HG03571 (cell line): ENCODE measurements around the gene MLXIP.
A peak's percentile ranks its signal among the peaks of the same experiment; 100 is the strongest.
"Not testable (repeated sequence)": the region's sequence is repeated elsewhere in the genome, so short reads cannot be mapped to it uniquely, and the experiment has no call there.

Experiments
- ATAC-seq: cut with Tn5 transposase; IDR thresholded peaks from one replicate; pipeline ENCODE4 v1.9.1; 2021; ENCODE audit not compliant: unreplicated experiment

Gene MLXIP

DNA sequence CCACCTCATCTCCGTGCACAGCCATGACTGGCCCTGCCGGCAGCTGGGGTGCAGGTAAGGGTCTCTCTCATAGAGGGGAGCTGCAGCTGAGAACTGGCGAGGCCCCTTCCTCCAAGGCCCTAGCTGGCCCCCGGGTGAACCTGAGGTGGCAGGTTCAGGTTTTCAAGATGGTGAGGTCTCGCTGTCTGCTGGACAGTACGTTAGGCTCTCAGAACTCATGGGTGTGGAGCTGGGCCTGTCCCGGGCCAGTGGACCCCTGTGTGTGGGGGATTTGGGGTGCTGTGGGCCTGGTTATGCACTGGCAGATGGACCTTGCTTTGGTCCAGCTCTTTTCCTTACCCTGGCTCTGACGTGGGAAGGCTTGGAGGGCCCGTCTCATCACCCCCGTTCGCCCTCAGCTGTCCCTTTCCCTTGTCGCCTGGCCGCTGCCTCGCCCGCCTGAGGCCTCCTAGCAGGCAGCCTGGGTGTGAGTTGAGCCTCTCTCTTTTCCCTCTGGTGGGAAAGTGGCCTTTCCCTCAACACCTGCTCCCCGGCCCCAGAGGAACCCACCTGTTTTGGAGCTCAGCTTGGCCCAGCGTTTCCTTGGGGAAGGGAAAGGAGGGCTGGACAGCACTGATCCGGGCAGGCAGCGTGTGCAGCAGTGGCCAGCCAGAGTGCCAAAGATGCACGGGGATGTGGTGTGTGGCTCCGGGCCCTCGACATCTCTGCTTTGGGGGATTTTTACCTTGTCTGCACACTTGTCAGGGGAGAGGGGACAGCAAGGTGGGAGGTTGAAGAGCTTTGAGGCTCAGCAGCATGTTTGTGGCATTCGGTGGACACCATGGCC lies 67.2 kb downstream of the MLXIP start:
- no peak for ATAC-seq

DNA sequence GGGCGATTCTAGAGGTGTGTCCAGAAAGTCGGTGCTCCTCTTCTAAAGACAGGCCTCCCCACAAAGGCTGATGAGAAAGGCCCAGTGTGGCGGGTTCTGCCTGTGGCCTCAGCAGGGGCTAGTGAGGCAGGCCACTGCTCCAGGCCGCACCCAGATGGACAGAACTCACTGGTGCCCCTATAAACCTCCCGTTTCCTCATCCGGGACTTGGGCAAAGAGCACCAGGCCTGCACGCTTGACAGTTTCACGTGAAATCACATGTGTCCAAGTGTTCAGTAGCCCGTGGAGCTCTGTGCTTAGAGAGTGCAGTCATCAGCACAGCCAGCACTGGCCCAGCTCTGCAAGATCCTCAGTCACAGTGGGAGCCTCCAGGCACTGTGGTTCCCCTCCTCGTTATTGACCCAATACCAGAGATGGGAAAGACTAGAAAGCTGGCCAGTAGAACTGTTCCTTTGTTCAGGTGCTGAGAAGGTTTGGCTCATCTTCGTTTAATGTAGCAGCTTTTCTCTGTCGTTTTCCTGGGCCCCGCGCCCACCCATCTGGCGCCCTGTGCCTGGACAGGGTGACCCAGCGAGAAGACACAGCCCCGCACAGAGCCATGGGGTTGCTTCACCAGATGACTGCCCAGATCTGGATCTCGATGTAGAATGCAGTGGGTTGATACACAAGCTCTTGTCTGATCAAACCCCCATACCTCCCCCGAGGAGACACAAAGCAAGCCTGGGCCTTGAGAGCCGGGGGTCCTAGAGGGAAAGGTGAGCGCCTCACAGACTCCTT lies 69.1 kb downstream of the MLXIP start:
- no peak for ATAC-seq

DNA sequence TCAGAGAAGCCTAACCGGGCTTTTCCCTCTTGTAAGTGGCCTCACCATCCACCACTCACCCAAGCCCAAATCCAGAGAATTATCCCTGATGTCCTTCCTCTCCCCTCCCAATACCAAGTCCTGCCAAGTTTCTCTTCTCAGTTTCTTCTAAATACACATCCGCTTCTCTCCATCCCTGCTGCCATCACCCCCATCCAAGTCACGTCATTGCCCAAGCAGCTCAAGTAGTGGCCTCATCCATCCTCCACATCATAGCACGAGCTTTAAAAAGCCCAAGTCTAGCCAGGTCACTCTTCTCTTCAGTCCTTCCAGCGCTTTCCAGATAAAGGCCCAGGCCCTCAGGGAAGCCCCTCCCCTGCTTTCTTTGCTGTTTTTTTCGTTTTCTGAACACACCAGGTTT lies 70.1 kb downstream of the MLXIP start:
- ATAC-seq, result no peak

DNA sequence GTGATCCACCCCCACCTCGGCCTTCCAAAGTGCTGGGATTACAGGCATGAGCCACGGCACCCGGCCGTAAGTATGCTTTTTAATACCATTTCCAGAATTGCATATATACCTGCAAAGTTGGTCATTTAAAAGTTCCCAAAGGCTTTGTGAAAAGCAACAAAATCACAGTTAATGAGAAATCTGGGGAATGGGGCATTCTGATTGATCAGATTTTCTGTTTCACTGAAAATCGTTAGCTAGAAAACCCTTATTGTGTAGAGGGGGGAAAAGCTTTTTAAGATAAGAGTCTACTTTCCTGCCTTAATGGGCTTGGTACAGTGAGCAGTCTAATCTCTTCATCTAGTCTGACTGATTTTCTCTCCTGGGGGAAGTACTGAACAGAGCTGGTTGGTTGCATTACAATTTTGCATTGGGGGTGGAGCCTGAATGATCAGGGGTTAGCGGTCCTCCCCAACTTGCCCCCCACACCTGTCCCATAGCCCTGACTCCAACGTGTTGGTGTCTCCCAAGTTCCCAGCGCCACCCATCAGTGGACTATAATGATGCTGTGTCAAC lies 71.6 kb downstream of the MLXIP start:
- ATAC-seq, result no peak

DNA sequence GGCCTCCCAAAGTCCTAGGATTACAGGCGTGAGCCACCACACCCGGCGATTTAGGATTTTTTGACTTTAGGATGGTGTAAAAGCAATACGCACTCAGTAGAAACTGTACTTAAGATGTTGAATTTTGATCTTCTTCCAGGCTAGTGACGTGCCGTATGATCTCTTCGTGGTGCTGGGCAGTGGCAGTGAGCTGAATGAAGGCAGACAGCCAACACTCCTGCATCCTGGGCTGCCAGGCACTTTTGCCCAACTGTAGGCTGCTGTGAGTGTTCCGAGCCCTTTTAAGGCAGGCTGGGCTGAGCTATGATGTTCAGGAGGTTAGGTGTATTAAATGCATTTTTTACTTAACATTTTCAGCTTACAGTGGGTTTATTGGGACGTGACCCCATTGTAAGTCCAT lies 74.2 kb downstream of the MLXIP start:
- ATAC-seq, result no peak

DNA sequence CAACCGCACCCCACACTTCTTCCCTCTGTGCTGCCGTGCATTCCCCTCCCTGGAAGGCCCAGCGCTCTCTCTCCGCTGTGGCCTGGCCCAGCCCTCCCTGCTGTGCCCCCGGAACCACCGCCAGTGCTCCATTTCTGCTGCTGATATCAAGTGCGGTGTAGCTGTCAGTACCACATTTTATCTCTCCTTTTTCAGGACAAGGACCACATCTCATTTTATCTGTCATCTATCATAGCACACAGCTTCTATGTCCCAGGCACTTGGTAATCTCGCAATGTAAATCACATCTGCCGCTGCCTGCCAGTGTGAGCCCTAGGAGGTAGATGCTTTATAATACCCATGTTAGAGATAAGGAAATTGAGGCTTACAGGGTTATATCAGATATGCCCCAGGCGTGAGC lies 77.1 kb downstream of the MLXIP start:
- ATAC-seq, result no peak

DNA sequence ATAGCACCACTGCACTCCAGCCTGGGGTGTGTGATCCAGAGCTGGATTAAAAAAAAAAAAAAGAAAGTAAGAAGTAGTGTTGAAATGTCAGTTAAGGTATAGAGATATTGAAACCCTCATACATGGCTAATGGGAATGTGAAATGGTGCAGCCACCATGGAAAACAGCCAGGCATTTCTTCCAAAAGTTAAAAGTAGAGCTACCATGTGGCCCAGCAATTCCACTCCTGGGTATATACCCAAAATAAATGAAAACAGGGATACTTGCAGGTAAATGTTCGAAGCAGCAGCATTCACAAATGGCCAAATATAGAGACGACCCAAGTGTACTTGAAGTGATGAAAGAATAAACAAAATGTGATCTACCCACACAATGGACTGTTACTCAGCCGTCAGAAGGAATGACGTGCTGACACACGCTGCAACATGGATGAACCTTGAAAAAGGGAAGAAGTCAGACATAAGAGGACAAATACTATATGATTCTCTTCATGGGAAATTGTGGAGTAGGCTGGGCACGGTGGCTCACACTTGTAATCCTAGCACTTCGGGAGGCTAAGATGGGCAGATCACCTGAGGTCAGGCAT lies 80.2 kb downstream of the MLXIP start:
- ATAC-seq, result no peak

DNA sequence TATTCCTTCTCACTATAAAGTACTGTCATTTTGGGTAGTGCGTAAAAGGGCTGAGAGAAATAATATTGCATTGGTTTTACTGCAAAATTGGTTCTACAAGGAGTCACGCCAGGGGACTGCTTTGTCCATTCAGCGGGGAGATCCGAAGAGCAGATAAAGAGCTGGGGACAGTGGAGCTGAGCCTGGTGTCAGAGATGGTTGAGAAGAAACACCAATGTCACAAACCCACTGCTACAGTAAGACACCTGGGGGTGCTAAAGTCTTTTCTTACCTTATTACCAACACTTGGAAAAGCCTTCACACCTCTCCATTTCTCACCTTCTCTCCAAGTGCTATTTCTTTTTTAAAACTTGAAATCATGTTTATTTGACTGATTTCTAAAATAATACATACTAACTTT lies 81.3 kb downstream of the MLXIP start:
- no peak for ATAC-seq

DNA sequence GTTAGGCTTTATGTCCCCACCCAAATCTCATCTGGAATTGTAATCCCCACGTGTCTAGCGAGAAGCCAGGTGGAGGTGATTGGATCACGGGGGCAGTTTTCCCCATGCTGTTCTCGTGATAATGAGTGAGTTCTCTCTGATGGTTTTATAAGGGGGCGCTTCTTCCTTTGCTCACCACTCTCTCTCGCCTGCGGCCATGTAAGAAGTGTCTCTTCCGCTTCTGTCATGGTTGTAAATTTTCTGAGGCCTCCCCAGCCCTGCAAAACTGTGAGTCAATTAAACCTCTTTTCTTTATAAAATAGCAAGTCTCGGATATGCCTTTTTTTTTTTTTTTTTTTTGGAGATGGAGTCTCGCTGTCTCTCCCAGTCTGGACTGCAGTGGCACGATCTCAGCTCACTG lies 82.2 kb downstream of the MLXIP start:
- ATAC-seq, result no peak

DNA sequence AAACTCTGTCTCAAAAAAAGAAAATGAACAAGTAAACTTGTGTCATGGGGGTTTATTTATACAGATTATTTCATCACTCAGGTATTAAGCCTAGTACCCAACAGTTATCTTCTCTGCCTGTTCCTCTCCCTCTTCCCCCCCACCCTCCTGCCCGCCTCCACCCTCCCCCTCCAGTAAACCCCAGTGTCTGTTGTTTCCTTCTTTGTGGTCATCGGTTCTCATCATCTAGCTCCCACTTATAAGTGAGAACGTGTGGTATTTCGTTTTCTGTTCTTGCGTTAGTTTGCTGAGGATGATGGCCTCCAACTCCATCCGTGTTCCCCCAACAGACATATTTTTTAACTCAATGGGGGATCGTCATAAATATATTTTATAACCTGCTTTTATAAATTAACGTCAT lies 83.1 kb downstream of the MLXIP start:
- no peak for ATAC-seq

DNA sequence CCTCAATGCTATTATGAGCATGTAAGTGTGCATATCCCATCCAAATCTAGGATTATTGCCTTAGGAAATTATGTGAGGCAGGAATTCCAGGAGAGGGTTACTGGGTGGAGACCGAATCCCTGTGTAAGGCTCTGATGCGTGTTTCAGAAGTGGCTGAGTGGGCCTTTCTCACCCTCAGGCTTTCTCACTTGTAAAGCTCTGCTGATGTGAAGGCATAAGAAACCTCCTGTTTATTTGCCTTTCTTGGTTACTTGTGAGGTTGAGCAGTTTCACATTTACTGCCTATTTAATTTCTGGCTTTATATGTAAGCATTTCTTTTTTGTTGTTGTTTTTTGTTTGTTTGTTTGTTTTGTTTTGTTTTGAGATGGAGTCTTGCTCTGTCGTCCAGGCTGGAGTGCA lies 84.4 kb downstream of the MLXIP start:
- ATAC-seq, result no peak

DNA sequence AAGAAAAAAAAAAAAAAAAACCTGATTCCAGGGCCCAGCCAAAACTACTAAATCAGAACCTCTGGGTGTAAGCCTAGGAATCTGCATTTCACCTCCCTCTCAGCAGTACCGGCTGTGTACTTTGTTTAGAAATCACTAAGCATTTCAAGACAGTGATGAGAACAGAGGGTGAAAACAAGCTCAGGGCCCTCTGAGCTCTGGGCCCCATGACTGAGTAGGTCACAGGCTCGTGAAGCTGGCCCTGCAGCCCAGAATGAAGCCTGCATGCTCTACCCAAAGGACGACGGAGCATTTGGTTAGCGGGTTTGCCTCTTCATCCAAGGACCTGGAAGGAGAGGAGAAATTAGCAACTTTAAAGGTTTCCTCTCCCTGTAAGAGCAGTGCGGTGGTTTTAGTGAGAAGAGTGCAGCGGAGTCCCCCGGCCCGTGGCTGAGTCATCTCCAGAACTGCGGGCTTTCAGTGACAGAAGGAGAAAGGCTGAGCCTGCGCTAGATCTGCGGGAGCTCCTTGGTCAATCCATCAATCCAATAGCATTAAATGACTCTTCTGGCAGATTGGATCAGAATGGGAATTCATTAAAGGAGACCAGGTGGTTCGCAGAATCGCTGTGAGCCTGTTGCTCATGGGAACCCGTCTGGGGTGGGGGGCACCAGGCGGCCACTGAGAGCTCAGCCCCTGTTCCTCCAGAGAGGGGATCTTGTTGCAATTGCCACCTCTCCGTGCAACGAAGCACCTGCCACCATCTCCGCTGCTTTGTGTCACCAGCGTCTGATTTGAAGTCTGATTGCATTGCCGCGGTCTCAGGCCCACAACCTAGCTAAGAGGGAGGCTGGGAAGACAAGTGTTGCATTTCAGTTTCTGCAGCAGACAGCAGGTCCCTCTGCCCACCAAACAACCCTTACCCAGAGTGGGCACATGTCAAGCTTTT lies 88.1 kb downstream of the MLXIP start:
- ATAC-seq, result peak; percentile 59

DNA sequence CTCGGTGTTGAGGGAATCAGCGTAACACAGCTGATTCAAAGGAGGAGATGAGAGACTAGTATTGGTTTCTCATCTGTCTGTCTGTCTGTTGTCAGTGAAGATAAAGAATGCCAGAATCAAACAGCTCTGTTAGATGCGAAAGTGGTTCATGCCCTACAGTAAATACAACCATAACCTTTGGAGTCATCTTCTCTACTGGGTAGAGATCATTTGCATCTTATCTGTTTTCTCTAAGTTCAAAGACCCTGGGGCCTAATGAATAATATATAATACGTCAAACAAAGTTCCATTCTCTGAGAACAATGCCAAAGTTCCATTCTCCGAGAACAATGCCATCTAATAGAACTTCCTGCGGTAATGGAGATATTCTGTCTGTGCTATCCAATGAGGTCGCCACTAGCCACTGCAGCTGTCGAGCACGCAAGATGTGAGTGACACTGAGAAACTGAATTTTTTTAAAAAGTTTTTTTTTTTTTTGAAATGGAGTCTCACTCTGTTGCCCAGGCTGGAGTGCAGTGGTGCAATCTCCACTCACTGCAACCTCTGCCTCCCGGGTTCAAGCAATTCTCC lies 88.9 kb downstream of the MLXIP start:
- ATAC-seq, result no peak

DNA sequence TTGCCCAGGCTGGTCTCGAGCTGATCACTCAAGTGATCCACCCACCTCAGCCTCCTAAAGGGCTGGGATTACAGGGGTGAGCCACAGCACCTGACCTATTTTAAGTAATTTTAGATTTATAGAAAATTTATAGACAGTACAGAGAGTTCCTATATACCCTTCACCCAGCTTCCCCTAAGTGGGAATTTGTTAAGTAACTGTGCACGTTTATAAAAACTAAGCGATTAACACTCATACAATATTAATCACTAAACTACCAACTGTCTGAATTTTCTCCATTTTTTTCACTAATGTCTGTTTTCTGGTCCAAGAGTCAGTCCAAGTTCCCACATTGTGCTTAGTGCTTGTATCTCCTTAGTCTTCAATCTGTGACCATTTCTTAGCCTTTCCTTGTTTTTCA lies 89.9 kb downstream of the MLXIP start:
- no peak for ATAC-seq

DNA sequence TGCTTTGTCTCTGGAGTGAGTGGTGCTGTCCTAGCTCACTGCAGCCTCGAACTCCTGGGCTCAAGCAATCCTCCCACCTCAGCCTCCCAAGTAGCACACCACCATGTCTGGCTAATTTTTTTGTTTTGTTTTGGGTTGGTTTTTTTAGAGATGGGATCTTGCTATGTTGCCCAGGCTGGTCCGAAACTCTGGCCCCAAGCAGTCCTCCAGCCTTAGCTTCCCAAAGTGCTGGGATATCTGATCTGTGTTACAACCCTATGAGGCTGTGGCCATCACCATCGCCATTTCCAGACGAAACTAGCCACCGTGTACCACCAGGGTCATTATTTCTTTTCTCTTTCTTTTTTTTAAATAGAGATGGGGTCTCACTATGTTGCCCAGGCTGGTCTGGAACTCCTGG lies 92.8 kb downstream of the MLXIP start:
- ATAC-seq, result no peak

DNA sequence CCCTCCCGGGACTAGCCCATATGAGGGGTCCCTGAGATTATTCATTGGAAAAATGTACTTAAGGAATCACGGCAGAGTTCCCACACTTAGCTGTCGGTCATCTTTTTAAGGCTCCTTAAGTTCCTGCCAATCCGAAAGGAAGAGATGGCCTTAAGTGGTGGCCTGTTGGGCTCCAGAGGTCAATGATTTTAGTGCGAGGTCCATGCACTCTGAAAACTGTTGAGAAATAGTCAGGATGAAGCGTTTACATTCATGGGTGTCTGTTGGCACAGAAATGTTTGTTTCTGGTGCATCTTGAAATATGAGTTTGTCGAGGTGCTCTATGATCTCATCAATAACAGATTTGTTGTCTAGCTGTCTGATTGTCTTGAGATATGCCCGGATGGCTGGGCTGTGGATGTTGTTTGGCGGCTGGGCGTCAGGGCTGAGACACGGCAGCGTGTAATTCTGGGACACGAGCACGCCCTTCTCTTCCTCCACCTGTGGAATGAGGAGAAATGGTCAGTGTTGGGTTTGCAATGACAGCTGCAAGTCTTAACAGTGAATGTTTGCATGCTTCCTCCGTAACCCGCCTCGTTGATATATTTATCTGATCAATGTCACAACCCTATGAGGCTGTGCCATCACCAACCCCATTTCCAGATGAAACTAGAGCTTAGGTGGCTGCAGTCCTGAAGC lies 93.8 kb downstream of the MLXIP start:
- no peak for ATAC-seq

DNA sequence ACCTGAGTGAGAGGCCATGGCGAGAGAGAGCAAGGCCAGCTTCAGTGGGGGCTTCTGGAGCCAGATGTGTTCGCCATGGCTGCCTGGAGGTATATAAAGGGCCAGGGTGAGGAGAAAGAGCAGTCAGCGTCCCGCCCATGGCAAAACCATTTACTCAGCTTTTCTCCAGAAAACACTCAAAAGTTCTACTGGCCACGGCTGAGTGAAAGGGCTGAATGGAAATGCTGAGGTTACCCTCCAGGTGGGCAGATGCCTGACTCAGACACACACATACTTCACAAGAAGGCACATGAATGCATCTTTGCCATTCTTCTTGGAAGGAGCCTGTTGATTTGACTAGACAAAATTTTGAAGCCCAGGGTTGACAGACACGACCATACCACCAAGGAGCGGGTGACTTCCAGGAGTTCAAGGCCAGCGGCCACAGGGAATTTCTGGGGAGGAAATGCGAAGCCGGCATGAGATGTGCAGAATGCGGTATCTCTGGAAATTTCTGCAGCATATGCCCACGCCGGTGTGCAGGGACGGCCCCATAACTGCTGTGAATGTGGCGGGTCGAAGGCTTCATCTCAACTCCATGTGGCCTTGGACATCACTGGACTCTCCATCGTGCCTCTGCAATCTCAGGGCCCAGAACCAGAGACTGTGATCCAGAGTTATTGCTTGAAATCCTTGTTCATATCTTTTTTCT lies 95.7 kb downstream of the MLXIP start, which contains the start of gene IL31:
Gene IL31 (minus strand): TSS at position 67 of the 691 bp plus-strand sequence. CDS start 49 bp downstream, at position 18.
- no peak for ATAC-seq

DNA sequence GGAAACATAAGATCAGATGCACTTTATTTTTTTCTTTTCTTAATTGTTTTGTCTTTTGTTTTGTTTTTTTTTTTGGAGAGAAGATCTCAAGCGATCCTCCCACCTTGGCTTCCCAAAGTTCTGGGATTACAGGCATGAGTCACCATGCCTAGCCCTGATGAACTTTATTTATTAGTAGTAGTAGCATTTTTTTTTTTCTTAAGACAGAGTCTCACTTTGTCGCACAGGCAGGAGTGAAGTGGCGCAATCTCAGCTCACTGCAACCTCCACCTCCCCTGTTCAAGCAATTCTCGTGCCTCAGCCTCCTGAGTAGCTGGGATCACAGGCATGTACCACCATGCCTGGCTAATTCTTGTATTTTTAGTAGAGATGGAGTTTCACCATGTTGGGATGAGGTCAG lies 97.9 kb downstream of the MLXIP start:
- ATAC-seq, result not testable (repeated sequence)
